ENCODE results near the gene SMARCD3.

DNA sequence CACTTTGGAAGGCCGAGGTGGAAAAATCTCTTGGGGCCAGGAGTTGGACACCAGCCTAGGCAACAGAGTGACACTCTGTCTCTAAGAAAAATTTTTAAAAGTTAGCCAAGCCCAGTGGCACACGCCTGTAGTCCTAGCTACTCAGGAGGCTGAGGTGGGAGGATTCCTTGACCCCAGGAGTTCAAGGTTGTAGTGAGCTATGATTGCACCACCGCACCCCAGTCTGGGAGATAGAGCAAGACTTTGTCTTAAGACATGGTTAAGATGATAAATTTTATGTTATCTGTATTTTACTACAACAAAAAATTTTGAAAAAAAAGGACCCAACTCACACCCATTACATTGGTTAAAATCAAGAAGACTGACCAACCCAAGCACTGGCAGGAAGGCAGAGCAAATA, 44.4 kb upstream of the SMARCD3 start:
- no peak for TF ChIP-seq POLR2A (IDR thresholded peaks at IDR 0.05)
- TF ChIP-seq, protein P1, sequence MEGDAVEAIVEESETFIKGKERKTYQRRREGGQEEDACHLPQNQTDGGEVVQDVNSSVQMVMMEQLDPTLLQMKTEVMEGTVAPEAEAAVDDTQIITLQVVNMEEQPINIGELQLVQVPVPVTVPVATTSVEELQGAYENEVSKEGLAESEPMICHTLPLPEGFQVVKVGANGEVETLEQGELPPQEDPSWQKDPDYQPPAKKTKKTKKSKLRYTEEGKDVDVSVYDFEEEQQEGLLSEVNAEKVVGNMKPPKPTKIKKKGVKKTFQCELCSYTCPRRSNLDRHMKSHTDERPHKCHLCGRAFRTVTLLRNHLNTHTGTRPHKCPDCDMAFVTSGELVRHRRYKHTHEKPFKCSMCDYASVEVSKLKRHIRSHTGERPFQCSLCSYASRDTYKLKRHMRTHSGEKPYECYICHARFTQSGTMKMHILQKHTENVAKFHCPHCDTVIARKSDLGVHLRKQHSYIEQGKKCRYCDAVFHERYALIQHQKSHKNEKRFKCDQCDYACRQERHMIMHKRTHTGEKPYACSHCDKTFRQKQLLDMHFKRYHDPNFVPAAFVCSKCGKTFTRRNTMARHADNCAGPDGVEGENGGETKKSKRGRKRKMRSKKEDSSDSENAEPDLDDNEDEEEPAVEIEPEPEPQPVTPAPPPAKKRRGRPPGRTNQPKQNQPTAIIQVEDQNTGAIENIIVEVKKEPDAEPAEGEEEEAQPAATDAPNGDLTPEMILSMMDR (IDR thresholded peaks at IDR 0.05) = no peak
- no peak for TF ChIP-seq POLR2AphosphoS5 (IDR thresholded peaks at IDR 0.05)
